Stomach (tissue), 4 donors: ENCODE results near the gene LRRFIP1.

Source experiments
- EP300 ChIP-seq: sonication (generic); formaldehyde crosslinking; IDR thresholded peaks from one replicate; pipeline ENCODE4 v1.6.1; 2017; ENCODE audit warnings: antibody characterized with exemption
- POLR2A ChIP-seq, 4 donors: fragments of 450-650 bp; IDR thresholded peaks; one replicate each; pipeline ENCODE4 v1.6.1; 2016; ENCODE audit warnings: antibody characterized with exemption in 4 of 4, control low read depth in 2 of 4, mild to moderate bottlenecking in 1 of 4, moderate library complexity in 1 of 4
- POLR2AphosphoS5 ChIP-seq, 3 donors: sonication (generic); formaldehyde crosslinking; IDR thresholded peaks; one replicate each; pipeline ENCODE4 v1.6.1; 2016; ENCODE audit warnings: antibody characterized with exemption in 3 of 3
- TF ChIP-seq, protein P1 (sequence below), 7 experiments: fragments of 450-650 bp in 4 of 7; fragments of 200-600 bp in 3 of 7; sonication (generic) in 3 of 7; IDR thresholded peaks; one replicate each; pipeline ENCODE4 v1.5.1; 2016 to 2019; ENCODE audit warnings: antibody characterized with exemption in 7 of 7, control low read depth in 2 of 7, mild to moderate bottlenecking in 1 of 7

DNA sequence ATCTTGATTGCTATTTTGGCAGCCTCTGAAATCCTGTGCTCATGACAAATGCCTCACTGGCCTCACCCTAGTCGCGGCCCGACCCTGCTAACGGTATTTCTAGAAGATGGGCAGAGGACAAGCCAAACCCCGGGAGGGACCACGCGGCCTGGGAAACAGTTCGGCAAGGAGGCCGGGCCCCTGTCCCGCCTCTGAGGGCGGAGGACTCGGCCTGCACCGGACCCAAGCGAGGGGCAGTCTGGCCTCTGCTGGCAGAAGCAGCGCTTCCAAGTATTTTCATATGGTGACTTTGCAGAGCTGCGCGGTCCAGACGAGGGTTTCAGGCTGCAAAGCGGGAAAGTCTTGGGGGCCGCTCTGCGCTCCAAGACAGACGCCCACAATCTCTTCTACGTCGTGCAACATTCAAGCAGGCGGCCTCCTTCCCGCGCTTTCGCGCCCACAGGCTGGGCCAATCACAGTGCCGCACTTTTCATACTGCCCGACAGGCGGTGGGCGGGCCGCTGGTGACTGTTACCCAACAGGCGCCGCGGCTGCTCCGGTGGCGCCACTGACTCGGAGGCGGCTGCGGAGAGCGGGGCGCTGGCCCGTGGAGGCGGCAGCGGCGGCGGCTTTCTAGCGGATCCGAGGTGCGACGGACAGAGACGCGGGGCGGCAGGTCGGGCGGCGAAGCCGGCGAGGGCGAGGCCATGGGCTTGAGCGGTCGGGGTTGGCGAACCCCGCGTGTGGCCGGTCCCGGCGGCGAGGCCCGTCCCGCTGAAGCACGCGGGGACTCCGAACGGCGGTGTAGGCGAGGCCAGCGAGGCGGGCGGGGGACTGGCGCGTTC is 171.1 kb downstream of the LRRFIP1 start, which contains the start of gene RBM44:
- TF ChIP-seq POLR2A (IDR thresholded peaks at IDR 0.05) (no peak), POLR2AphosphoS5 (IDR thresholded peaks at IDR 0.05) (no peak), EP300 (no peak)
- TF ChIP-seq, protein P1, sequence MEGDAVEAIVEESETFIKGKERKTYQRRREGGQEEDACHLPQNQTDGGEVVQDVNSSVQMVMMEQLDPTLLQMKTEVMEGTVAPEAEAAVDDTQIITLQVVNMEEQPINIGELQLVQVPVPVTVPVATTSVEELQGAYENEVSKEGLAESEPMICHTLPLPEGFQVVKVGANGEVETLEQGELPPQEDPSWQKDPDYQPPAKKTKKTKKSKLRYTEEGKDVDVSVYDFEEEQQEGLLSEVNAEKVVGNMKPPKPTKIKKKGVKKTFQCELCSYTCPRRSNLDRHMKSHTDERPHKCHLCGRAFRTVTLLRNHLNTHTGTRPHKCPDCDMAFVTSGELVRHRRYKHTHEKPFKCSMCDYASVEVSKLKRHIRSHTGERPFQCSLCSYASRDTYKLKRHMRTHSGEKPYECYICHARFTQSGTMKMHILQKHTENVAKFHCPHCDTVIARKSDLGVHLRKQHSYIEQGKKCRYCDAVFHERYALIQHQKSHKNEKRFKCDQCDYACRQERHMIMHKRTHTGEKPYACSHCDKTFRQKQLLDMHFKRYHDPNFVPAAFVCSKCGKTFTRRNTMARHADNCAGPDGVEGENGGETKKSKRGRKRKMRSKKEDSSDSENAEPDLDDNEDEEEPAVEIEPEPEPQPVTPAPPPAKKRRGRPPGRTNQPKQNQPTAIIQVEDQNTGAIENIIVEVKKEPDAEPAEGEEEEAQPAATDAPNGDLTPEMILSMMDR (IDR thresholded peaks at IDR 0.05) = no peak
